ENCODE results near the gene IL11RA.
A peak's percentile ranks its signal among the peaks of the same experiment; 100 is the strongest.

The IL11RA gene
- total RNA-seq, result 25.6 to 26.4 reads per million in 2 donors

DNA sequence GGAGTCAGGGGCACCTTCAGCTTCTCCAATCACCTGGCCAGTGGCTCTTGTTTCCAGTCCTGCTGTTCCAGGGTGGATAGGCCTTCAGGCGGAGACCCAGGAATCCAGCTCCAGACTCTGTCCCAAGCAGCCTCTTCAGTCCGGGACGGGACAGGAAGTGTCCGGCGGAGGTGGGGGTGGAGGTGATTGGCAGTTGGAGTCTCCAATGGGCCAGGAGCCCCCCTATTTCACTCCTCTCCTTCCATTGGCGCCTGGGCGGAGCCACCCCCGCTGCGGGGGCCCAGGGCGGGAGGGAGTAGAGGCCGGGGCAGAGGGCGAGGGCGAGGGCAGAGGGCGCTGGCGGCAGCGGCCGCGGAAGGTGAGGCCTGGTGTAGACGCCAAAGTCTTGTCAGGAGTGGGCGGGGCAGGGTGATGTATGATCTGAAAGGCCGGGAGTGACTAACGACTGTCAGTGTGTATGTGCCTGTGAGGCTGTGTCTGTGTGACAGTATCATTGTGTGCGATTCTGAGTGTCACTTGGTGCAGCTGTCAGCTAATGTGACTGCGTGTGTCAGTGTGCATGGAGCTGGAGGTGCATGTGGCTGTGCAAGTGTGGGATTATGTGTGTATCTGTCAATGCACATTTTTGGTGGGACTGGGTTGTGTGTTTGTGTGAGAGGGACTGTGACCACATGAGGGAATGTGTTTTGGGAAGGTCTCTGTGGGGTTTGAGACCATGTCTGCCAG, at the start of gene IL11RA:
Gene IL11RA, plus strand, starts transcription at position 310 of the 726 bp plus-strand sequence. CDS start 3,033 bp downstream, outside the sequence.
- peak in 2 of 5 experiments; percentile 44 to 79 for DNase-seq

GRCh38 chr9:34603610-34604231, 48.3 kb upstream of the IL11RA start:
- DNase-seq, result peak; percentile 47 to 76 (median 64)

GRCh38 chr9:34606190-34606589, 45.8 kb upstream of the IL11RA start:
- DNase-seq, result no peak

DNA sequence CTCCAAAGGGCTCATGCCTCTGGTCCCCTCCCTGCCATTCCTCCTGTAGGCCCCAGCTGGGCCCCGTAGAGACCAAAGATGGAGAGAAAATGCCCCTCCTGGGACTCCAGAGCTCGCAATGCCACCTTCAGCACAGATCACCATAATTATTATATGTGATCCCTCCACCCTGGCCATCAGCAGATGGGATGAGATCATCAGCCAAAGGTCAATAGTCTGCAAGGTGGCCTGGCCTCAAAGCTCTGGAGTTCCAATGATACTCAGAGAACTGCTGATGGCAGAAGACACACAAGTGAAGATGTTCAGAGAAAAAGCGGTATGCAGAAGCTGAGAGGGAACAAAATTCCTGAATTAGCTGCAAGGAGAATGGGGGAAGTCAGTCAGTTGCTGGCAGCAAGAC, 45.1 kb upstream of the IL11RA start:
- no peak for DNase-seq

- no peak for DNase-seq
Measured at GRCh38 chr9:34607331-34607730, 44.7 kb upstream of the IL11RA start.

DNA sequence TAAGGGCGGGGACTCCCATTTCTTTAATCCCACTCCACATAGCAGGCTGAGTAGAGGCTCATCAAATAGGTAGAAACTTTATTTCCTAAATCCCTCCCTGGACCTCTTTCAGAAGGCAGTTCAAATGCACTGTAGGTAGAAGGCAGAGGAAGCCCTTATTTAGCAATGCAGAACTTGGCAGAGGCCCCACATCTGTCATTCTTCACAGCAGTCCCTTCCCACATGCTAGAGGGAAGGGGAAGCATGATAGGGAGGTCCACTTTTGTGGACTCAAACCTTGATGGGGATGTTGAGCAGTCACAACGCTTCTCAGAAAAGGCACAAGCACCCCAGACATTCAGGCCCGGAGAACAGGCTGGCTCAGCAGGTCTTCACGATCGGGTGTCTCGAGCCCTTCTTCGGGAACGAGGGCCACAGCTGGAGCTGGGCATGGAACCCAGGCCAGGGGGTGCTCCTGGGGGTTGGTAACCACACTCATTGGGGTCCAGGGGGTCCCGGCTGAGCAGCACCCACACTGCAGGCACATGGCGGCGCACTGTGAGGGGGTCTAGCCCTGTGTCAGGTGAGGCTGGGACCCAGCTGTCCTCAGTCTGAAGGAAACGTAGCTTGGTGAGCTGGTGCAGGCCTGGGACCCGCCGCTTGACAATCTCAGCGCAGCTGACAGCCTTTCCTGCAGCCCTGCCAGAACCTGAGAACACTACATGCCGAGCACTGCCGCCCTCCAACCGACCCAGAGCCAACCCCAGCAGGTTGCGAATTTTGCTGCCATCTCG, 41.4 kb upstream of the IL11RA start:
- no peak for DNase-seq

GRCh38 chr9:34611251-34611810, 40.7 kb upstream of the IL11RA start:
- no peak for DNase-seq

DNA sequence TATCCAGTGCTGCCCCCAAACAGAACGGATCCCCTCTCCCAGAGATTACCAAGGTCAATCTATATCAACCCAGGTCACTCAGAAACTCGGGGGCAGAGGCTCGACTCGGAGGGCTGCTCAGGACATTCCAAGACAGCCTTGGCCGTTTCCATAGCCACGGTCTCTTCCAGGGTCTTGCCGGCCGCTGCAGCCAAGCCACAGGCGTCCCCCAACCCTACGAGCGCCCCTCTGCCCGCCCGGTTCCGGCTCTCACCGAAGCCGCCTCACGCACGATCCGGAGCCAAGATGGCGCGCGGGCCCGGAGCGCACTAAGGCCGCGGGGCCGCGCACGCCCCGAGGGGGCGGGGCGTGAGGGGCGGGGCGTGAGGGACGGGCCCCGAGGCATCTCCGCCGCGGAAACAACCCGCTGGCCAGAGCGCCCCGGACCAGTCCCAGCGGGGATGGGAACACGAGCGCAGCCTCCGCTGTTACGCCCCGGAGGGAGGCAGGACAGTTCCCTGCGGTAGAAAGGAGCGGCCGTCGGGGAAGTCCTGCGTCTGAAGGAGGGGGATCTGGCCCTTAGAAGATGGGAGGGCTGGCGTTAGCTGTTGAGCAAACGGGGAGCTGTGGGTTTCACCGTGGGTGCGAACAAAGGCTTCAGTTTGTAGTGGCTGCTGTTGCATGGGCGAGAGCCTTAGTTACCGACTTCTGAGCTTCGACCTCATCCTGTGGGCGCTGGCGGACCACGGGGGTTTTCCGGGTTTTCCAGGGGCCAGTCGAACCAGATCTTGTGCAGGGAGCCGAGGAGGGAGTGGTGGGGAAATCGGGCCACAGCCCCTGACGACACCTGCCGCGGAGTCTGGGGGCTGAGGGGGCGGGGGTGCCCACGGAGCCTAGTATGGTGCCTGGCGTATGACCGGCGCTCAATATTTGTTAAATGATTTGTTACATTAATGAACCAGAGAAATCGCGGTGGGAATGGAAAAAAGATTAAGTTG, 39.9 kb upstream of the IL11RA start, which contains the start of gene RPP25L:
Gene RPP25L, minus strand, starts transcription at position 287 of the 977 bp plus-strand sequence. CDS start 801 bp downstream, outside the sequence.
- peak; percentile 71 to 90 (median 80) for DNase-seq

DNA sequence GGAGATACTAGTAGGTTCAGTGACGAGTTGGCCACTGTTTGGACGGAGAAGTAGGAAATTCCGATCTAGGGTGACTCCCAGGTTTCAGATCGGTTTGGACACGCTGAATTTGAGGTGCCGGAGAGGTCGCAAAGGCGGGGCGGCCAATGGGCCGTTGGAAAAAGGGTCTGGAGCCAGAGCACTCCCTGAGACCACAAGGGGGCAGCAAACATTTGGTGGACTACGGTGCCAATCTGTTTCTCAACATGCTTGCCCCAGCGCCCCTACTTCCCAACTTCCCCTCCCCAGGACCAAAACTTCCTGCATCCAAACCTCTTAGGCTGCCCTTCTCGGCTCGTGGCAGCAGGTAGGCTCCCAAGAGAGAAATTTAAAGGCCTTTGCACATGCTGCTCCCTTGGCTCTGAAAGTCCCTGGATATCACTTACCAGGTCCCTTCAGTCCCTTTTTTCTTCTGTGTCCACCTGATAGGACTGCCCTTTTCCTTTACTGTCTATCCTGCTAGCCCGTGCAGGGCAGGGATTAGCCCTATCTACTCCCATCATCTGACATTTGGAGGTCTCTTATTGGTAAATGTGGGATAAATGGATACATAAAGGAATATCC, 39.1 kb upstream of the IL11RA start:
- DNase-seq, result peak in 4 of 5 experiments; percentile 47 to 68 (median 54)

GRCh38 chr9:34615132-34615531, 36.9 kb upstream of the IL11RA start:
- DNase-seq, result no peak

- DNase-seq, result peak; percentile 67 to 97 (median 87)
Measured at GRCh38 chr9:34620061-34620994, 31.7 kb upstream of the IL11RA start, which contains the start of gene DCTN3. Gene DCTN3, minus strand, starts transcription at chr9:34620495. Its CDS starts 31 bp downstream, at chr9:34620464.

DNA sequence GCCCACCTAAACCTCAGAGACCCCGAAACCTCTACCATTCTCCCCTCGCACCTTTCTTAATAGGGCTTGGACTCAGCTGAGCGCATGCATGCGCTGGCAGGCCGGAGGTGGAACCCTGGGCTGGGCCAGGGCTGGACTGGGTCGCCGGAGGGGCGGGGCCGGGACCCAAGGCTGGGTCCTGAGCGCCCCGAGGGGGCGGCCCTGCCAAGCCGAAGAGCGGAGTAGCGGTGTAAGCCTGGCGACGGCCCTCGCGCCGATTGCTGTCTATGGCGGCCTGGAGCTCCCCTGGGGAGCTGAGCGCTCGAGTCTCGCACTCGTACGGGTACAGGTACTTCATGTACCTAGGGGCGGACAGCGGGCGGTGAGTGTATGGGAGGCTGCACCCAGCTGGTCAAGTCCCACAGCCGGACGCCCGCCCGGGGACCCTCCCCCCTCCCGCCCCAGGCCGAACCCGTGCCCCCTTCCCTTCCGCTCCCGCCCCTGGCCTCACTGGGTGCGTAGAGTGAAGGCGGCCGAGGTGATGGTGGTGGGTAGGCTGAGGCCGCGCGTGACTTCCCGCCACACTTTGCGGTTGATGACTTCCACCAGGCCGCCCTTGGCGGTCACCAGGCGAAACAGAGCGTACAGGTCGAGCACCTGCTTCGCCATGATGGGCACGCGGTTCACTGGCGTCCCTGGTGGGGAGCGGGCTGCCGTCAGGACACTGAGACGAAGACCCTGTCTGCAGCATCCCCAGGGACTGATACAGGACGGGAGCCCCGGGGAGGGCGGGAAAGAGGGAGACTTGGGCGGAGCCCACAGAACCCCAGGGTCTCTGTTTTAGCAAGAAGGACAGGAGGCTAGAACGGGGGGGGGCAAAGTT, 28.4 kb upstream of the IL11RA start:
- DNase-seq, result no peak

GRCh38 chr9:34624475-34625185, 27.4 kb upstream of the IL11RA start:
- no peak for DNase-seq

GRCh38 chr9:34625186-34625486, 26.8 kb upstream of the IL11RA start:
- no peak for DNase-seq

GRCh38 chr9:34627716-34628655, 24.0 kb upstream of the IL11RA start:
- DNase-seq, result no peak

DNA sequence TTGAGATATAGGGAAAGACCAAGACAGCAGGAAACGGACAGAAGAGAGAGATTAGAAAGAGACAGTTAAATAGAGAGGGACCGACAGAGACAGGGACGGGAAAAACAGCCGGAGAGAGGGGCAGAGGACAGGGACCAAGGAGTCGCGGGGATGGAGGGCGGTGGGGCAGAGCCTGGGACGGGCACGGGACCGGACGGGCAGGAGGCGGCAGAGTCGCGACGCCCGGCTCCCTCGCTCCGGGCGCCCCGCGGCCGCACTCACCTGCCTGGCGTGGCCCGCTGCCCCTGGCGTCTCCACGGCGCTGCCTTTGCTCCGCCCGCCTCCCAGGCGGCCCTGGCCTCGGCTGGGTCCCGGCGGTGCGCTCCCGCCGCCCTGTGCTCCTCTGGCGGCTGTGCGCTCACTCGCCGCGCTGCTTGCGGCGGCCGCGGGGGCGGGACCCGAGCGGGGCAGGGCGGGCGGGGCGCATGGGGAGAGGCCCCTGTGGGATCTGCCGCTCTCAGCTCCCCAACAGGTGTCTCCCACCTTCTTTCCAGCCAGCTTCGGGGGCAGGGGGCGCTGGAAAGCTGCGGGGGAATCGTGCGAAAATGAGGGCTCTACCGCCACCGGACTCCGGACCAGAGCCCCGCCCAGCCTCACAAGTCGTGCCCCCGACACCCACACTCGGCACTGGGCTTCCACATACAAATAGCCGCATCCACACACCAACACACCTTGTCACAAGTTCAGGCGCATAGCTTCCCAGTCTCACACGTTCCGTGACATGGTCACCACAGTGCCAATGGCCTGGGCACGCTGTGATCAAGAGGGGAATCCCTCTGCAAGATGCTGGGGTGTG, 23.1 kb upstream of the IL11RA start, which contains the start of gene ARID3C:
Gene ARID3C, minus strand, starts transcription at position 411 of the 835 bp plus-strand sequence. CDS start 1,052 bp downstream, outside the sequence.
- peak in 4 of 5 experiments; percentile 30 to 50 (median 32) for DNase-seq
